Nephron progenitor cell (in vitro differentiated cells): ENCODE data around the gene MLXIP.

ENCODE experiments used
- DNase-seq: peaks from one replicate; pipeline ENCODE4 v3.0.0; 2021
- H3K27ac Mint-ChIP-seq: 2 replicates; pipeline ENCODE4 v1.8.0; 2021; ENCODE audit warnings: mild to moderate bottlenecking, moderate library complexity, mixed read lengths
- H3K27me3 Mint-ChIP-seq: 2 replicates; pipeline ENCODE4 v1.8.0; 2021; ENCODE audit warnings: mild to moderate bottlenecking, low read depth, mixed read lengths; ENCODE audit not compliant: poor library complexity
- H3K36me3 Mint-ChIP-seq: 2 replicates; pipeline ENCODE4 v1.8.0; 2021; ENCODE audit warnings: low read depth, mixed read lengths
- H3K4me1 Mint-ChIP-seq: 2 replicates; pipeline ENCODE4 v1.8.0; 2021; ENCODE audit warnings: mixed read lengths
- H3K4me3 Mint-ChIP-seq: 2 replicates; pipeline ENCODE4 v1.8.0; 2021; ENCODE audit warnings: mild to moderate bottlenecking, moderate library complexity, mixed read lengths
- H3K9me3 Mint-ChIP-seq: 2 replicates; pipeline ENCODE4 v1.8.0; 2021; ENCODE audit warnings: mild to moderate bottlenecking, moderate library complexity, mixed read lengths
- TF ChIP-seq, protein P1 (sequence below): fragments of 200-600 bp; sonication (generic); IDR thresholded peaks from 2 replicates; pipeline ENCODE4 v1.5.0; 2021; ENCODE audit warnings: antibody characterized with exemption

Gene MLXIP

DNA sequence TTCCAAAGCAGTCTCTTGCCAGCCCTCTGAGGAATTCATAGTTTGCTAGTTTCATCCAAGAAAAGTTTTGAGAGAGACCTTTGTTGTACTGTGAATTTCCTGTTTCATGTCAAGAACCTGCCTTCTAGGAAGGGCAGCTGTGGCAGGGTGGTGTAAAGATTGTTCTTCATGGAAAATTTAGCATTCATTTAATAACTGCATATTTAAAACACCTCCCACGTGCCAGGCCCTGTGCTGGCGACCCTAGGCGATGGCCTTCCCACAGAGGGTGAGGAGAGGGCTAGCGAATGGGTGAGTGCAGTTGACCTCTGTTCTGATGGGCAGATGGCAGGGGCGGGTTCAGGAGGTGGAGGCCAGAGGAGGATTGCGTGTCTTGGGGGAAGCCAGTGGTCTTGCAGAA, 43.2 kb downstream of the MLXIP start:
- Mint-ChIP-seq H3K4me3 (no peak overlapping the region), H3K9me3 (no peaks in the 10 kb centered on the region), H3K27ac (peak overlapping the region; percentile 89), H3K27me3 (no peaks in the 10 kb centered on the region), H3K4me1 (peaks cover 31% of the 10 kb centered on the region), H3K36me3 (peaks cover 14% of the 10 kb centered on the region)
- no peak for DNase-seq
- TF ChIP-seq, protein P1, sequence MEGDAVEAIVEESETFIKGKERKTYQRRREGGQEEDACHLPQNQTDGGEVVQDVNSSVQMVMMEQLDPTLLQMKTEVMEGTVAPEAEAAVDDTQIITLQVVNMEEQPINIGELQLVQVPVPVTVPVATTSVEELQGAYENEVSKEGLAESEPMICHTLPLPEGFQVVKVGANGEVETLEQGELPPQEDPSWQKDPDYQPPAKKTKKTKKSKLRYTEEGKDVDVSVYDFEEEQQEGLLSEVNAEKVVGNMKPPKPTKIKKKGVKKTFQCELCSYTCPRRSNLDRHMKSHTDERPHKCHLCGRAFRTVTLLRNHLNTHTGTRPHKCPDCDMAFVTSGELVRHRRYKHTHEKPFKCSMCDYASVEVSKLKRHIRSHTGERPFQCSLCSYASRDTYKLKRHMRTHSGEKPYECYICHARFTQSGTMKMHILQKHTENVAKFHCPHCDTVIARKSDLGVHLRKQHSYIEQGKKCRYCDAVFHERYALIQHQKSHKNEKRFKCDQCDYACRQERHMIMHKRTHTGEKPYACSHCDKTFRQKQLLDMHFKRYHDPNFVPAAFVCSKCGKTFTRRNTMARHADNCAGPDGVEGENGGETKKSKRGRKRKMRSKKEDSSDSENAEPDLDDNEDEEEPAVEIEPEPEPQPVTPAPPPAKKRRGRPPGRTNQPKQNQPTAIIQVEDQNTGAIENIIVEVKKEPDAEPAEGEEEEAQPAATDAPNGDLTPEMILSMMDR: no peak

DNA sequence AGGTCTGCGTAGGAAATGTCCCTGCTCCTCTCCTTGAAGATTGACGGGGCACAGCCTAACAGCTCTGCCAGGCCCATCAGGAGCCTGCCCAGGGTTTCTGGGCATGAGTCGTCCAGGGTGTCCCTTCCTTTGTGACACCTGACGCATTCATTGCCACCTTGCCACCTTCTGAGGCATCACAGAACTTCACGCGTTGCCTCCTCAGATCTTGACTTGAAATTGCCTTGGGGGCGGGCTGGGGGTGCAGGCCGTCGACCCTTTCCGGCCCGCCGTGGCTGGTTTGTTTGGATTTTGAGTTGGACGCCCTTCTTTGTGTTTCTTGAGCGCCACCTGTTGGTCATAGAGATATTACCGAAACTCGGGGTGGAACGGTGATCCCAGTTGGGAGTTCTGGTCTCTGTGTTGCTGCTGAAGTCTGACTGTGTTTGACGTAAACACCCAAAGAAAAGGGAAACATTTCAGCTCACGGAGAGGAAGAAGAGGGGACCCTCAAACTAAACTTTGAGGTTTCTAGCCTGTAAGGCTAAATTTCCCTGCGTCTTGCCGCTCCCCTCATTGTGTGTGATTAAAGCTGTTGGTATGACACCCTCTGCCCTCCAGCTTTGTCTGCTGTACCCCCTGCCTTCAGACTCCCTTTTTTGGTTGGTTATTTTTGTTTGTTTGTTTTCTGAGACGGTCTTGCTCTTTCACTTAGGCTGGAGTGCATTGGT, 44.6 kb downstream of the MLXIP start:
- peaks cover 5% of the 10 kb centered on the region for H3K36me3 Mint-ChIP-seq
- peak overlapping the region; percentile 32 for H3K4me3 Mint-ChIP-seq
- H3K9me3 Mint-ChIP-seq: no peaks in the 10 kb centered on the region
- DNase-seq: peak; percentile 85
- peak overlapping the region; percentile 72 for H3K27ac Mint-ChIP-seq
- TF ChIP-seq, protein P1: peak; percentile 71
- H3K4me1 Mint-ChIP-seq: peaks cover 31% of the 10 kb centered on the region
- H3K27me3 Mint-ChIP-seq: peaks cover 4% of the 10 kb centered on the region

DNA sequence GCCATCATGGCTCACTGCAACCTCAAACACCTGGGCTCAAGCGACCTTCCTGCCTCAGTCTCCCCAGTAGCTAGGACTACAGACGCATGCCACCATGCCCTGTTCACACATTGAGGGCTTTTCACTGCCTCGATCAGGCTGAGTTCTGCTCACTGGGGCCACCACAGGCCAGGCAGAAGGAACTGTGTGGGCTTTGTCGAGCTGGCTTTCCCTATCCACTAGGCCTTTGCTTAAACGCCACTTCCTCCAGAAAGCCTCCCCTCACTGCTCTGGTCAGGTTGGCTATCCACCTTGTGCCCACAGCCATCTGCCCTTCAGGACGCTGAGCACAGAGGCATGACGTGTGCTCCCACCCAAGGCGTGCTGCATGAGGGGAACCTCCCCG, 45.2 kb downstream of the MLXIP start:
- Mint-ChIP-seq H3K27ac (peak overlapping the region; percentile 25), H3K36me3 (peaks cover 5% of the 10 kb centered on the region), H3K9me3 (no peaks in the 10 kb centered on the region), H3K4me1 (peaks cover 31% of the 10 kb centered on the region), H3K4me3 (no peak overlapping the region), H3K27me3 (peaks cover 4% of the 10 kb centered on the region)
- TF ChIP-seq, protein P1: no peak
- DNase-seq: no peak

DNA sequence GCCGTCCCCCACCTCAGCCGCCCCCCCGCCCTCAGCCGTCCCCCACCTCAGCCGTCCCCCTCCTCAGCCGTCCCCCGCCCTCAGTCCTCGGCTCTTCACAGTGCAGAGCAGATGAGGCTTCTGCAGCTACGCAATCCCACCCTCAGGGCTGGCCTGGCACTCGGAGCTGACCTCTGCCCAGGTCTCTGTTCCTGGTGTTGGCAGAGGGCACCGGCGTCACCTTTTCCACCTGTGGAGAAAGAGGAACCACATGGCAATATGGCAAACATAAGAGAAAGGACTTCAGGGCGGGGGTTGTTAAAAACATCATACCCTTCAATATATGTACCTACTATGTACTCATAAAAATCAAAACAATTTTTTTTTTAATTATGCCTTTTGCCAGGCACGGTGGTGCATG, 45.8 kb downstream of the MLXIP start:
- H3K27ac Mint-ChIP-seq: no peak overlapping the region
- peaks cover 31% of the 10 kb centered on the region for H3K4me1 Mint-ChIP-seq
- H3K4me3 Mint-ChIP-seq: no peak overlapping the region
- H3K36me3 Mint-ChIP-seq: peaks cover 5% of the 10 kb centered on the region
- no peaks in the 10 kb centered on the region for H3K9me3 Mint-ChIP-seq
- H3K27me3 Mint-ChIP-seq: peaks cover 4% of the 10 kb centered on the region
- TF ChIP-seq, protein P1: no peak
- no peak for DNase-seq

DNA sequence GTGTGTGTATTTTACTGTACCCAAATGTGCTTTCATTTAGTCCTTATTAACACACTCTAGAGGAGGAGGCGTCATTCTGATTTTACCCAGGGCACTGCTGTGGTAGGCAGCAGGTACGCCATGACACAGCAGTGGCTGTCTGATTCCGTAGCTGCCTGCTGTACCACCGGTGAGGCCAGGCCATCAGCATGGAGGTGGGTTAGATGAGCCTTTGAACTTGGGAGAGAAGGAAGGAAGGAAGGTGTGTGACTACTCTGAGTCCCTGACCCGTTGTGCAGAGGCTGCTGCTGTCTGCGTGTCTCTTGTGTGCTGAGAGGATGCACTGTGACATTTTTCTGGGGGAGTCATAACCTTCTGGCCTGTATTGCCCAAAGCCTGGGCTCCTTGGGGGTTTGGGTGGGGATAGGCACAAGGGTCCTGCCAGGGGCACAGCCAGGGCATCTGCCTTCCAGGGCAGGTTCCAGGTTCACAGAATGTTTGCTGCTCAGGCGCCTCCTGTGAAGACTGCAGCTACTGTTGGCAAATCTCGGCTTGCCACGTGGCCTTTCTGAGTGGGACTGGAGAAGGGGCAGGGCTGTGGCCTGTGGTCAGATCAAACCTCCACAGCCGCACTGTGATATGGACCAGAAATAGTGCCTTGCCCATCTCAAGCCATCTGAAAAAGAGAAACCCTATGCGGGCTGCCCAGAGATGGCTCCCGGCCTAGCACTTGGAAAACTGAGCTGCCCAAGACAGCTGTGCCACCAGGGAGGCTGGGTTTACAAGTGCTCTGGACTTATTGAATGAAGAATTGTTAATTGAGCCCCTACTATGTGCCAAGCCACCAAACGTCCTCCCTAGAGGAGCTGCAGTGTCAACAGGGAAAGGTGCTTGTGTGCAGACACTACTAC, 47.1 kb downstream of the MLXIP start:
- Mint-ChIP-seq H3K27ac (peak overlapping the region; percentile 93), H3K36me3 (peaks cover 4% of the 10 kb centered on the region), H3K4me3 (no peak overlapping the region), H3K27me3 (peaks cover 4% of the 10 kb centered on the region), H3K9me3 (no peaks in the 10 kb centered on the region), H3K4me1 (peaks cover 31% of the 10 kb centered on the region)
- TF ChIP-seq, protein P1: no peak
- DNase-seq: no peak
